Measurements from ENCODE around the gene SOX3. TPM values are rescaled to one million over a fixed set of nuclear protein-coding genes. Genes with fewer than 3 reads are reported as not detected.

Gene SOX3
- total RNA-seq, 1 experiment from 2014 or later: not detected

DNA sequence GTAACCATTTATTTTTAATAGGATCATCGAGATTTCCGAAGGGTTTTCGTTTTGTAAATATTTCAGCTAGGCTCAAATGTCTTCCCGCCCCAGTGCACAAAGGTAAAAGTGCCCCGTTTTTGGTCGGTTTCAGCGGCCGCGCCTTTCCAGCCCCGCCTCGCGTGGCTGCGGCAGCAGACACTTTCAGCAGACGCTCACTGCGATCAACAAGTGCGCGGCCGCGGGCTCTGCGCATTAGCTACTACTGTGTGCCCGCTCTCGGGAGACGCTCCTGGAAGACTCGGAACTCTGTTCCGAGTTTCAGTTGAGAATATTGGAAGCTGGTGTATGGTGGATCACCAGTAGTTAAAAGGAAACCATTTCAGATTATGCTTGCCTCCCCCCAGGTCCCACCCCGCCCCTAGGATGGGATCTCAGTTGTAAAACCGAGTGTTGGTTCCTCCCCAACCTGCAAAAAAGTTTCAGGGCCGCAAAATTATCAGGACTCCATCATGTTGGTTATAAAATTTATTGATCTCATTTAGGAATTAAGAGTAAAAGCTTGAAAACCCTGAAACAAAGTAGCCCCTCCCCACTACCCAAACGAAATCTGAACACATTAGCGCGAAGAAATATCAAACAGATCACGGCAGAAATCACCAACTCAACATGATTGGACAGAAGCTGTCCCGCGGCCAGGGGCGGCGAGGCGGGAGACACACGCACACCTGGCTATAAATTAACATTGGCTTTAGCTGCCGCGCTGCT, 2.2 kb downstream of the SOX3 start:
- peak; percentile 26; the same call in 1 of the 2 replicates for ATAC-seq
- 0 out of 2 replicates have a peak overlapping the region, but pooled peaks have one; percentile 18 for H2AFZ ChIP-seq (ENCODE audit: low read length)
- peaks cover 11% of the 10 kb centered on the region for H3K4me1 ChIP-seq (ENCODE audit: insufficient read depth, low read length)
- no peaks in the 10 kb centered on the region for H3F3A ChIP-seq (ENCODE audit: low read length, unreplicated experiment)
- H3K27me3 ChIP-seq (ENCODE audit: low read length): peaks cover 79% of the 10 kb centered on the region
- no peaks in the 10 kb centered on the region for H3K9me3 ChIP-seq (ENCODE audit: low read length)
- H3K27ac ChIP-seq (ENCODE audit: low read length): no peak overlapping the region
- ChIA-PET POLR2A (ENCODE audit: unreplicated experiment) (no interaction called here), CTCF (no interaction called here)
- no peaks in the 10 kb centered on the region for H3K9me2 ChIP-seq (replicated peaks; ENCODE audit: low read length)
- H4K20me1 ChIP-seq (ENCODE audit: low read length): no peaks in the 10 kb centered on the region
- TF ChIP-seq, protein P1, sequence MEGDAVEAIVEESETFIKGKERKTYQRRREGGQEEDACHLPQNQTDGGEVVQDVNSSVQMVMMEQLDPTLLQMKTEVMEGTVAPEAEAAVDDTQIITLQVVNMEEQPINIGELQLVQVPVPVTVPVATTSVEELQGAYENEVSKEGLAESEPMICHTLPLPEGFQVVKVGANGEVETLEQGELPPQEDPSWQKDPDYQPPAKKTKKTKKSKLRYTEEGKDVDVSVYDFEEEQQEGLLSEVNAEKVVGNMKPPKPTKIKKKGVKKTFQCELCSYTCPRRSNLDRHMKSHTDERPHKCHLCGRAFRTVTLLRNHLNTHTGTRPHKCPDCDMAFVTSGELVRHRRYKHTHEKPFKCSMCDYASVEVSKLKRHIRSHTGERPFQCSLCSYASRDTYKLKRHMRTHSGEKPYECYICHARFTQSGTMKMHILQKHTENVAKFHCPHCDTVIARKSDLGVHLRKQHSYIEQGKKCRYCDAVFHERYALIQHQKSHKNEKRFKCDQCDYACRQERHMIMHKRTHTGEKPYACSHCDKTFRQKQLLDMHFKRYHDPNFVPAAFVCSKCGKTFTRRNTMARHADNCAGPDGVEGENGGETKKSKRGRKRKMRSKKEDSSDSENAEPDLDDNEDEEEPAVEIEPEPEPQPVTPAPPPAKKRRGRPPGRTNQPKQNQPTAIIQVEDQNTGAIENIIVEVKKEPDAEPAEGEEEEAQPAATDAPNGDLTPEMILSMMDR (conservative IDR thresholded peaks at IDR 0.05; ENCODE audit: low read depth, low read length): no peak
- TF ChIP-seq EZH2phosphoT487 (IDR thresholded peaks at IDR 0.05; ENCODE audit: borderline replicate concordance, low read length): no peak
- TF ChIP-seq EZH2 (IDR thresholded peaks at IDR 0.05; ENCODE audit: low read length, unreplicated experiment): no peak
- intact Hi-C loops (cut with micrococcal nuclease): loop anchor here (10.0 kb wide), 1 partner anchor 448 kb away; no protein-coding TSS in a partner anchor
- no peak overlapping the region for H3K9ac ChIP-seq (ENCODE audit: low read length)
- H3K4me3 ChIP-seq (ENCODE audit: low read length): peak overlapping the region; percentile 43
- no peaks in the 10 kb centered on the region for H3K79me2 ChIP-seq (ENCODE audit: low read length)
- no TSS peak for BruUV-seq (replicated peaks)
- peak overlapping the region; percentile 54 for H3K4me2 ChIP-seq (ENCODE audit: low read length)
- no peak for DNase-seq
- H3K36me3 ChIP-seq (ENCODE audit: low read depth, low read length): no peaks in the 10 kb centered on the region

DNA sequence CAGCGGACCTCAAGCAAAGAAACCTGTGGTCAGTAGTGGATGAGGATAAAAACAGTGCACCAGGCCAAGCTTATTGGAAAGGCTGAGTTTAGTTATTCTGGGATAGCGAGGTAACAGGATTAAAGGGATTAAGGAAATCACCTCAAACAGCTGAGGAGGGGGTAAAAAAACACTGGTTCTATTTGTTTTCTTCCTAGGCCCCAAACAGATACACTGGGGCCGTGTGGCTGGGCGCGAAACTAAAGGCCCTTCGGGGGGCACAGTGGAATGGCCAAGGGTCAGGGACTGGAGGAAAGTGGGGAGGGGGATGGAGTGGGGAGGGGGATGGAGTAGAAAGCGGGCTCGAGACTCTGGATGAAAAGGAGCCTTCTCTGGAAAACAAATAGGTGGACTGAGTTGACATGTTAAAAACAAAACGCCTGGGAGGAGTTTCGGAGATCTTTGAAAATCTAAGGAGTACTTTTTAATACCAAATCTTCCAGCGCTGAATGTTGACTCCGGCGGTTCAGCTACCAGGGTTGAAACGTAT, 2.9 kb downstream of the SOX3 start:
- Histone ChIP-seq H3F3A (ENCODE audit: low read length, unreplicated experiment) (no peaks in the 10 kb centered on the region), H3K9me3 (ENCODE audit: low read length) (no peaks in the 10 kb centered on the region), H3K79me2 (ENCODE audit: low read length) (no peaks in the 10 kb centered on the region), H3K4me3 (ENCODE audit: low read length) (peak overlapping the region; percentile 43), H3K36me3 (ENCODE audit: low read depth, low read length) (no peaks in the 10 kb centered on the region), H3K27ac (ENCODE audit: low read length) (no peak overlapping the region), H3K4me2 (ENCODE audit: low read length) (peak overlapping the region; percentile 54; the same call in 1 of the 2 replicates), H3K27me3 (ENCODE audit: low read length) (peaks cover 74% of the 10 kb centered on the region), H4K20me1 (ENCODE audit: low read length) (no peaks in the 10 kb centered on the region), H3K4me1 (ENCODE audit: insufficient read depth, low read length) (peaks cover 4% of the 10 kb centered on the region; the same call in 1 of the 2 replicates), H3K9me2 (replicated peaks; ENCODE audit: low read length) (no peaks in the 10 kb centered on the region), H3K9ac (ENCODE audit: low read length) (no peak overlapping the region), H2AFZ (ENCODE audit: low read length) (0 out of 2 replicates have a peak overlapping the region, but pooled peaks have one; percentile 18)
- CTCF ChIA-PET: no interaction called here
- POLR2A ChIA-PET (ENCODE audit: unreplicated experiment): no interaction called here
- ATAC-seq (no peak), DNase-seq (no peak)
- intact Hi-C loops (cut with micrococcal nuclease): loop anchor here (10.0 kb wide), 1 partner anchor 447 kb away; no protein-coding TSS in a partner anchor
- TF ChIP-seq, protein P1 (conservative IDR thresholded peaks at IDR 0.05; ENCODE audit: low read depth, low read length): no peak
- TF ChIP-seq EZH2 (IDR thresholded peaks at IDR 0.05; ENCODE audit: low read length, unreplicated experiment): peak; percentile 75
- TF ChIP-seq EZH2phosphoT487 (IDR thresholded peaks at IDR 0.05; ENCODE audit: borderline replicate concordance, low read length): peak; percentile 53; the same call in 1 of the 2 replicates
- no TSS peak for BruUV-seq (replicated peaks)

DNA sequence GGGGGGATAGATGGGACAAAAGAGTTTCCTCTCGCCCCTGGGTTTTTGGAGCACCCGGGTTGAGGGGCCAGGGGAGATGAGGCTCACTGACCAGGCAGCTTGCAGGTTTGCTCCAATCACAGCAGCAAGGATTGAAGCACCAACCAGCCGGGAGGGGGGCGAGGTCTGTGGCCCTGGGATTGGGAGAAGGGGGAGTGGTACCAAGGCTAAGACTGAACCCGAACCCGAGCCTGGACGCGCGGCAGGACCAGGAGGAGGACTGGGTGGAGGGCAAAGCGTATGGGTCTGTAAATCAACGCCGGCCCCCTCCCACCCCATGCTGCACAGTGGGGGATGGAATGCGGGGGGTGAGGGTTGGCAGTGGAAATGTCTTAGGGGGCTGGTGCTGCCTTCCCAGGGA, 3.5 kb downstream of the SOX3 start:
- H3K79me2 ChIP-seq (ENCODE audit: low read length): no peaks in the 10 kb centered on the region
- no peak overlapping the region for H3K4me3 ChIP-seq (ENCODE audit: low read length)
- H3K9me3 ChIP-seq (ENCODE audit: low read length): no peaks in the 10 kb centered on the region
- ChIA-PET CTCF (no interaction called here), POLR2A (ENCODE audit: unreplicated experiment) (no interaction called here)
- no peak overlapping the region for H3K9ac ChIP-seq (ENCODE audit: low read length)
- no peak for ATAC-seq
- no peak overlapping the region for H3K27ac ChIP-seq (ENCODE audit: low read length)
- DNase-seq: no peak
- H3K4me2 ChIP-seq (ENCODE audit: low read length): no peak overlapping the region
- H3K27me3 ChIP-seq (ENCODE audit: low read length): peaks cover 72% of the 10 kb centered on the region
- H4K20me1 ChIP-seq (ENCODE audit: low read length): no peaks in the 10 kb centered on the region
- H3F3A ChIP-seq (ENCODE audit: low read length, unreplicated experiment): no peaks in the 10 kb centered on the region
- H2AFZ ChIP-seq (ENCODE audit: low read length): no peak overlapping the region
- no peaks in the 10 kb centered on the region for H3K4me1 ChIP-seq (ENCODE audit: insufficient read depth, low read length)
- intact Hi-C loops (cut with micrococcal nuclease): loop anchor here (10.0 kb wide), 1 partner anchor 447 kb away; no protein-coding TSS in a partner anchor
- no peaks in the 10 kb centered on the region for H3K36me3 ChIP-seq (ENCODE audit: low read depth, low read length)
- no peaks in the 10 kb centered on the region for H3K9me2 ChIP-seq (replicated peaks; ENCODE audit: low read length)
- no peak for TF ChIP-seq EZH2 (IDR thresholded peaks at IDR 0.05; ENCODE audit: low read length, unreplicated experiment)
- TF ChIP-seq EZH2phosphoT487 (IDR thresholded peaks at IDR 0.05; ENCODE audit: borderline replicate concordance, low read length): no peak
- TF ChIP-seq, protein P1 (conservative IDR thresholded peaks at IDR 0.05; ENCODE audit: low read depth, low read length): no peak
- no TSS peak for BruUV-seq (replicated peaks)

All from PC-3 (cell line).